Fibroblast of skin of scalp (primary cell): Measurements from ENCODE around the gene XRN1. TPM values are rescaled to one million over a fixed set of nuclear protein-coding genes. Genes with fewer than 3 reads are reported as not detected.
A peak's percentile ranks its signal among the peaks of the same experiment; 100 is the strongest.
"Not testable (repeated sequence)": the region's sequence is repeated elsewhere in the genome, so short reads cannot be mapped to it uniquely, and the experiment has no call there.

ENCODE experiments used
- DNase-seq: peaks from one replicate; pipeline ENCODE4 v3.0.0-alpha.2; 2013
- polyA plus RNA-seq, 2 experiments: library from polyadenylated mRNA; unstranded; fragments of 120-200 nt; gene quantifications; one replicate each; pipeline ENCODE4 v1.2.1, GENCODE V29; 2013; ENCODE audit not compliant: insufficient read length in 2 of 2

The XRN1 gene
- polyA plus RNA-seq (2013, experiment 1 of 2; ENCODE audit: insufficient read length) = 10.0 TPM
- 13.2 TPM for polyA plus RNA-seq (2013, experiment 2 of 2; ENCODE audit: insufficient read length)

GRCh38 chr3:142447852-142448823, at the start of gene XRN1:
Gene XRN1 (minus strand): TSS chr3:142448037. CDS start chr3:142447944, 93 bp downstream.
- DNase-seq = peak; percentile 95

GRCh38 chr3:142495103-142495502, 47.3 kb upstream of the XRN1 start:
- DNase-seq = no peak

DNA sequence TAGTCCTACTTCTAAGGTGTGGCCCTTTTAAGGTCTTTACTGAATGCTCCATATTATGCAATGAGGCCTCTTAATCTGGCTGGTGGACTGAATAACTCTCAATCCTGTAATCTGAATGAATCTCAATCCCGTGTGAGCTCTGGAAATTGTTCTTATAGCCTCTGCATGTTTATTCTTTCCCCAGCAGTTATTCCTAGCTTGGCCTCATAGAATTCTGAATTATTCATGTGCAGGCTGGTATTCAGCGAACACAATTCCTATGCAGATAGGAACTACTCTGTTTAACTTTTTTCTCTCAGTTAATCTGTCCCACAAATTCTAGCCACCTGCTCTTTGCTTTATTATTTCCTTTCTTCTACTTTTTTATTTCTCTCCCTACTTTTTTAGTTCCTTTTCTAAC, 44.3 kb upstream of the XRN1 start:
- DNase-seq = no peak

DNA sequence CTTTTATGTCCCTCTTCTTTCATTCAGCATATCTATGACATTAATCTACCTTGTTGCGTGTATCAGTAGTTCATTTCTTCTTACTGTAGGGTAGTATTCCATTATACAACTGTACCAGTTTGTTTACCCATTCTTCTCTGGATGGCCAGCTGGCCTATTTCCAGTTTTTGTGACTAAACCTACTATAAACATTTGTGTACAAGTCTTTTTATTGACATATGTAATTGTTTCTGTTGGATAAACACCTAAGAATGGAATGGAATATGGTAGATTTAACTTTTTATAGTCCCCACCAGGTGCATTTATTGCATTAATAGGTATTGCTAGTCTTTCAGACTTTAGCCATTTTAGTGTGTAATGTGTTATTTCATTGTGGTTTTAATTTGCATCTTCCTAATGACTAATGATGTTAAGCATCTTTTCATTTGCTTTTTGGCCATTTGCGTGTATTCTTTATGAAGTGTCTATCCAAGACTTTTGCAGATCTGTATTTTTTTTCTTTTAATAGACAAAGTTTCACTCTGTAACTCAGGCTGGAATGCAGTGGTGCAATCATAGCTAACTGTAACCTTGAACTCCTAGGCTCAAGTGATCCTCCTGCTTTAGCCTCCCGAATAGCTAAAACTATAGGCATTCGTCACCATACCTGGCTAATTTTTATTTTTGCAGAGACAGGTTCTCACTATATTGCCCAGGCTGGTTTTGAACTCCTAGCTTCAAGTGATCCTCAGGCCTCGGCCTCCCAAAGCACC, 41.9 kb upstream of the XRN1 start:
- no peak for DNase-seq

- no peak for DNase-seq
These were observed 37.1 kb upstream of the XRN1 start for GRCh38 chr3:142484912-142485435.

DNA sequence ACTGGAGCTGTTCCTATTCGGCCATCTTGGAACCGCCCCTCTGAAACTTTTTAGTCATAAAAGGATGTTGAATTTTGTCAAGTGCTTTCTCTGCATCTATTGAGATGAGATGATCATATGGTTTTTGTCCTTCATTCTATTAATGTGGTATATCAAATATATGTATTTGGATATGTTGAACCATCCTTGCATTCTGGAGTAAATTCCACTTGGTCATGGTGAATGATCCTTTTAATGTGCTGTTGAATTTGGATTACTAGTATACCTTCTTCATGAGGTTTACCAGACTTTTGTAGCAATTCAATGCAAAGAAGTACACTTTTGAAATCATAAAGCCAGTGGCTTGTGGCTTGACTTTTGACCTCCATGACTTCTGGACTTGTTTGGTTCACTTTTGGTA, 33.4 kb upstream of the XRN1 start:
- no peak for DNase-seq

GRCh38 chr3:142470826-142471225, 23.0 kb upstream of the XRN1 start:
- DNase-seq = no peak

- no peak for DNase-seq
These were observed 20.6 kb upstream of the XRN1 start for GRCh38 chr3:142468456-142468855.

GRCh38 chr3:142467768-142468167, 19.9 kb upstream of the XRN1 start:
- DNase-seq = no peak

GRCh38 chr3:142460689-142461088, 12.9 kb upstream of the XRN1 start:
- no peak for DNase-seq

- DNase-seq = no peak
These were observed 12.1 kb upstream of the XRN1 start for GRCh38 chr3:142459929-142460328.

GRCh38 chr3:142459096-142459495, 11.3 kb upstream of the XRN1 start:
- no peak for DNase-seq

- DNase-seq = no peak
These were observed 3.0 kb upstream of the XRN1 start for GRCh38 chr3:142450881-142451280.

- no peak for DNase-seq
These were observed 2.4 kb upstream of the XRN1 start for GRCh38 chr3:142450189-142450588.

GRCh38 chr3:142447301-142447851, 461 bp downstream of the XRN1 start:
- peak; percentile 39 for DNase-seq

- DNase-seq = peak; percentile 19
These were observed 2.0 kb downstream of the XRN1 start for GRCh38 chr3:142445816-142446254.

GRCh38 chr3:142444343-142444742, 3.5 kb downstream of the XRN1 start:
- DNase-seq = no peak

- DNase-seq = not testable (repeated sequence)
These were observed 4.8 kb downstream of the XRN1 start for GRCh38 chr3:142443060-142443459.

GRCh38 chr3:142439499-142440220, 8.2 kb downstream of the XRN1 start:
- DNase-seq = not testable (repeated sequence)

DNA sequence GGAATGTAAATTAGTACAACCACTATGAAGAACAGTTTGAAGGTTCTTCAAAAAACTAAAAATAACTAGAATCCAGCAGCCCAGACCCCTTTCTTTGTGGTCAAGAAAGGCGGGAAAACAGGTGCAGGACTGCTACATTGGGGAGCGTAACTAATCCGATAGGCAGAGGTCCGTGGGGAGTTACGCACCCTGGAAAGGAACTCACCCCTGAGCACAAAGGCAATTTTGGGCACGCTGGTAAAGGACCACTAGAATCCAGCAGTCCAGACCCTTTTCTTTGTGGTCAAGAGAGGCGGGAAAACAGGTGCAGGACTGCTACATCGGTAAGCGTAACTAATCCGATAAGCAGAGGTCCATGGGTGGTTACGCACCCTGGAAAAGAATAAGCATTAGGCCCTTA, 9.7 kb downstream of the XRN1 start:
- not testable (repeated sequence) for DNase-seq

DNA sequence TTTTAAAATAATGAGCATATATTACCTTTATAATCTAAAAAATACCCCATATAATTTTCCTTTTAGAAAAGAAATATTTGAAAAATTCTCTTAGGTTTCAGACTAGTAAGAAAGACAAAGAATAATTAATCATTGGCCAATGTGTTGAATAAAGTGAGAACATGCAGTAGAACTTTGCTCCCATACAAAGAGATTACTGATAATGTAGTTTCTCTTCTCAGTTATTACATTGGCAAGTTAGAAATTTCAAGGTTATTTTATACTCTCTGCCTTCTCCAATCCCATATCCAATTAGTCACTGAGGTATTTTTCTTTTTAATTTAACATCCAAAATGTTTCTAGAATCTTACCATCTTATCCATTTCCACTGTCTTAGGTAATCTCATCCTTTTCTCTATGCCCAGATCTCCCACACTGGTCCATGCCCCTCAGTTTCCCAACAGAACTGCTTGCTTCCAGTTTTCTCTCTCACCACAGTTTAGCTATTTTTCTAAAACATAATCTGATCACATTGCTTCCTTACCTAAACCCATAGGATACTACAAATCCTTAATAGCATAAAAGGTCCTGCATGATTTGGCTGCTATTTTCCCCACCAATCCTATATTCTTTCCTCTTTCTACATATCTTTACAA, 10.8 kb downstream of the XRN1 start:
- DNase-seq = no peak

- no peak for DNase-seq
These were observed 13.3 kb downstream of the XRN1 start for GRCh38 chr3:142434503-142434902.
